Left ventricle myocardium inferior (tissue), 1 donor: ENCODE data around the gene TBC1D5. TPM values are rescaled to one million over a fixed set of nuclear protein-coding genes. Genes with fewer than 3 reads are reported as not detected.

ENCODE experiments used
- DNase-seq: peaks from one replicate; pipeline ENCODE4 v3.0.0-alpha.2; 2020
- H3K27ac ChIP-seq: fragments of 200-600 bp; replicated peaks from 2 replicates; pipeline ENCODE4 v1.8.0; 2021
- H3K27me3 ChIP-seq: fragments of 200-600 bp; 2 replicates; pipeline ENCODE4 v1.8.0; 2021; ENCODE audit warnings: low read depth
- H3K36me3 ChIP-seq: fragments of 200-600 bp; 2 replicates; pipeline ENCODE4 v1.8.0; 2021
- H3K4me1 ChIP-seq: fragments of 200-600 bp; 2 replicates; pipeline ENCODE4 v1.8.0; 2021
- H3K4me3 ChIP-seq: fragments of 200-600 bp; 2 replicates; pipeline ENCODE4 v1.8.0; 2021; ENCODE audit warnings: mild to moderate bottlenecking, moderate library complexity
- H3K9me3 ChIP-seq: fragments of 200-600 bp; replicated peaks from 2 replicates; pipeline ENCODE4 v1.8.0; 2021
- CTCF ChIP-seq: fragments of 200-600 bp; IDR thresholded peaks from 2 replicates; pipeline ENCODE4 v1.8.0; 2021; ENCODE audit warnings: antibody characterized with exemption, mild to moderate bottlenecking, borderline replicate concordance
- intact Hi-C: fragments of 100-400 bp; cut with micrococcal nuclease; formaldehyde crosslinking; loops from one replicate; pipeline ENCODE4 v1.11.0; 2022
- total RNA-seq: library from RNA; stranded (reverse); fragmentation: NEBNext Ultra II Directional; extraction: Animal tissue kit (Norgen Biotek cat#: 25700); gene quantifications from one replicate; pipeline ENCODE4 v1.2.1, GENCODE V29; 2021
- donor health status: DM: no; HTN: yes; CAD: no; lungs with severe emphysema.

Gene TBC1D5
- total RNA-seq, 1 donor from 2014 or later: 26.9 TPM

GRCh38 chr3:17747174-17747889 is 4.9 kb upstream of the TBC1D5 start:
- H3K27ac ChIP-seq: no peak overlapping the region
- H3K4me1 ChIP-seq: peaks cover 9% of the 10 kb centered on the region
- no peaks in the 10 kb centered on the region for H3K27me3 ChIP-seq
- no peak overlapping the region for H3K4me3 ChIP-seq
- no peaks in the 10 kb centered on the region for H3K9me3 ChIP-seq
- DNase-seq: no peak
- intact Hi-C loops: no loop called here
- TF ChIP-seq CTCF: no peak
- no peaks in the 10 kb centered on the region for H3K36me3 ChIP-seq

- no peak overlapping the region for H3K27ac ChIP-seq
- intact Hi-C loops: no loop called here
- H3K9me3 ChIP-seq: no peaks in the 10 kb centered on the region
Observed at GRCh38 chr3:17745894-17746293, 3.5 kb upstream of the TBC1D5 start.

GRCh38 chr3:17745301-17745700 is 2.9 kb upstream of the TBC1D5 start:
- no peak for DNase-seq
- H3K4me1 ChIP-seq: peaks cover 28% of the 10 kb centered on the region
- TF ChIP-seq CTCF: no peak
- intact Hi-C loops: no loop called here
- H3K4me3 ChIP-seq: no peak overlapping the region
- no peaks in the 10 kb centered on the region for H3K36me3 ChIP-seq
- H3K9me3 ChIP-seq: no peaks in the 10 kb centered on the region
- H3K27ac ChIP-seq: no peak overlapping the region
- H3K27me3 ChIP-seq: no peaks in the 10 kb centered on the region

More at GRCh38 chr3:17745894-17746293, 3.5 kb upstream of the TBC1D5 start:
- no peak for TF ChIP-seq CTCF
- DNase-seq: no peak
- Histone ChIP-seq H3K27me3 (no peaks in the 10 kb centered on the region), H3K4me1 (peaks cover 22% of the 10 kb centered on the region), H3K36me3 (no peaks in the 10 kb centered on the region), H3K4me3 (no peak overlapping the region)

GRCh38 chr3:17744693-17745092 is 2.3 kb upstream of the TBC1D5 start:
- intact Hi-C loops: no loop called here
- Histone ChIP-seq H3K4me3 (no peak overlapping the region), H3K27me3 (no peaks in the 10 kb centered on the region), H3K9me3 (no peaks in the 10 kb centered on the region), H3K36me3 (no peaks in the 10 kb centered on the region), H3K27ac (no peak overlapping the region), H3K4me1 (peaks cover 34% of the 10 kb centered on the region)
- DNase-seq: no peak
- TF ChIP-seq CTCF: no peak

GRCh38 chr3:17743658-17743995 is 1.2 kb upstream of the TBC1D5 start:
- peaks cover 44% of the 10 kb centered on the region for H3K4me1 ChIP-seq
- peak overlapping the region; percentile 99 for H3K27ac ChIP-seq
- H3K36me3 ChIP-seq: no peaks in the 10 kb centered on the region
- H3K9me3 ChIP-seq: no peaks in the 10 kb centered on the region
- H3K4me3 ChIP-seq: peak overlapping the region; percentile 94
- no peak for DNase-seq
- TF ChIP-seq CTCF: no peak
- intact Hi-C loops: no loop called here
- H3K27me3 ChIP-seq: no peaks in the 10 kb centered on the region
